ENCODE measurements around the gene SRPK2. TPM values are rescaled to one million over a fixed set of nuclear protein-coding genes. Genes with fewer than 3 reads are reported as not detected.
A peak's percentile ranks its signal among the peaks of the same experiment; 100 is the strongest.
"Not testable (repeated sequence)": the region's sequence is repeated elsewhere in the genome, so short reads cannot be mapped to it uniquely, and the experiment has no call there.

The SRPK2 gene
- 54.4 and 60.8 TPM in 2 replicates for total RNA-seq (2022)
- percentile 87 among the genes with signal in this experiment for Bru-seq, nascent RNA
- BruChase-seq, experiment 1, labeled RNA remaining after a 6-hour chase: percentile 77 among the genes with signal in this experiment
- percentile 82 among the genes with signal in this experiment for BruChase-seq, experiment 2, labeled RNA remaining after a 2-hour chase
- long read RNA-seq, transcript SRPK2-202 (16 exons, 3,650 nt): major isoform, 9 of 68 reads
- long read RNA-seq, partial matches to known transcripts: 22 of 68 reads
- long read RNA-seq, other reads (novel, unspliced or antisense): 33 of 68 reads

DNA sequence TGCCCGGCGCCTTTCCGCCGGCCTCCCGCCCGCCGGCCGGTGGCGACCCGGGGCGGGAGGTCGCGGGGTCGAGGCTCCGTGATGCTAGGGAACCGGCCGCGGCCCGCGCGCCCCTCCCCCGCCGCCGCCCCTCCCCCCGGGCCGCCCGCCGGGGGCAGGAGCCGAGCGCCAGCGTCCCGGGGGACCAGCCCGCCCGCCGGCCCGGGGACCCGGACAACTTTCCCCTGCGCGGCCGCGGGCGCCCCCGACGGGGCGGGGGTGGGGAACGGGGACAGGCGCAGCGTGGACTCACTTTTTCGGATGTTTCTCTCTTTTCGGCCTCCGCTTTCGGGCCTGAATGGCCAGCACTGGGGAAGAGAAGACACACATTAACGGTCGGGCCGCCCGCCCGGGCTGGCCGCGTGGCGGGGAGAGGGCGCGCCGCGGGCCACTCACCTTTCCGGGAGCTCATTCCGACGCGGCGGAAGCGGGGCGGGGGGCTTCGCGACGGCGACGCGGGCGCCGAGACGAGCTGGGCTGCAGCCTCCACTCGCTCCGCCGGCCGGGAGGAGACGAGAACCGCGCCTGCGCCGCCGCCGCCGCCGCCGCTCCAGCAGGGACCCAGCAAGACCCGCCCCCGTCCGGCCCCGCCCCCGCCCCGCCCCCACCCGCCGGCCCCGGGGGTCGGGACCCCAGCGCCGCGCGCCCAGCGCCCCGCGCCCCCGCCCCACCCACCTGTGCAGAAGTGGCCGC, at the start of gene SRPK2:
TSS of gene SRPK2 (minus strand) at position 566 of the 732 bp plus-strand sequence.
- H3K4me3 Mint-ChIP-seq (ENCODE audit: unreplicated experiment): peak within 1 kb of the TSS; percentile 82
- BruUV-seq (replicated peaks): no TSS peak
- intact Hi-C loops (cut with micrococcal nuclease): no loop called here
- DNase-seq (ENCODE audit: unreplicated experiment): peak; percentile 67
- TF ChIP-seq, protein P1, sequence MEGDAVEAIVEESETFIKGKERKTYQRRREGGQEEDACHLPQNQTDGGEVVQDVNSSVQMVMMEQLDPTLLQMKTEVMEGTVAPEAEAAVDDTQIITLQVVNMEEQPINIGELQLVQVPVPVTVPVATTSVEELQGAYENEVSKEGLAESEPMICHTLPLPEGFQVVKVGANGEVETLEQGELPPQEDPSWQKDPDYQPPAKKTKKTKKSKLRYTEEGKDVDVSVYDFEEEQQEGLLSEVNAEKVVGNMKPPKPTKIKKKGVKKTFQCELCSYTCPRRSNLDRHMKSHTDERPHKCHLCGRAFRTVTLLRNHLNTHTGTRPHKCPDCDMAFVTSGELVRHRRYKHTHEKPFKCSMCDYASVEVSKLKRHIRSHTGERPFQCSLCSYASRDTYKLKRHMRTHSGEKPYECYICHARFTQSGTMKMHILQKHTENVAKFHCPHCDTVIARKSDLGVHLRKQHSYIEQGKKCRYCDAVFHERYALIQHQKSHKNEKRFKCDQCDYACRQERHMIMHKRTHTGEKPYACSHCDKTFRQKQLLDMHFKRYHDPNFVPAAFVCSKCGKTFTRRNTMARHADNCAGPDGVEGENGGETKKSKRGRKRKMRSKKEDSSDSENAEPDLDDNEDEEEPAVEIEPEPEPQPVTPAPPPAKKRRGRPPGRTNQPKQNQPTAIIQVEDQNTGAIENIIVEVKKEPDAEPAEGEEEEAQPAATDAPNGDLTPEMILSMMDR (IDR thresholded peaks at IDR 0.05; ENCODE audit: unreplicated experiment): no peak
- CTCF ChIA-PET: interaction anchor here (0.6 to 0.9 kb wide), 2 partner anchors 84 to 227 kb away, joined by 3 to 4 read pairs; no protein-coding TSS in a partner anchor
- no peaks in the 10 kb centered on the region for H3K9me3 Mint-ChIP-seq (ENCODE audit: unreplicated experiment)
- H3K27me3 Mint-ChIP-seq (ENCODE audit: insufficient read depth, unreplicated experiment): no peaks in the 10 kb centered on the region
- H3K27ac Mint-ChIP-seq (ENCODE audit: low read depth, unreplicated experiment): peak within 1 kb of the TSS; percentile 63
- no peaks in the 10 kb centered on the region for H3K4me1 Mint-ChIP-seq (ENCODE audit: insufficient read depth, unreplicated experiment)
- H3K36me3 Mint-ChIP-seq (ENCODE audit: insufficient read depth, unreplicated experiment): peaks cover 6% of the 10 kb centered on the region
- POLR2A ChIA-PET: interaction anchor here (0.7 to 2.7 kb wide), 15 partner anchors 10 to 379 kb away, joined by 3 to 13 read pairs (median 4); partner anchors contain the start of gene KMT2E

DNA sequence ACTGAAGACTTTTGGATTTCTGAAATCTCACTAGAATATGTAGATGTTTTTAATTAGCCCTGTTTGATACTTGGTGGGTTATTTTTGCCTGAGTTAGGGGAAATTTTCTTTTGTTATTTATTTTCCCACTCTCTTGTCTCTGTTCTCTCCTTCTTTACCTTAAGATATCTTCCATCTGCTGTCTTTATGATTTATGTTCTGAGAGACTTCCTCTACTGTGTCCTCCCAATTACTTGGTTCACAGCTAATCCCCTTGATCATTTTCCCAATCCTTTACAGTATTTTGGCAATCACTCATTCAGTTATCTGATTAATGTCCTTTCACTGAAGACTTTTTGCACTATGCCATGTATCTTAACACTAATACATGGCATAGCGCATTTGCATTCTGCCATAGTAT, 49.5 kb upstream of the SRPK2 start:
- Mint-ChIP-seq H3K4me1 (ENCODE audit: insufficient read depth, unreplicated experiment) (peaks cover 15% of the 10 kb centered on the region), H3K27ac (ENCODE audit: low read depth, unreplicated experiment) (peak overlapping the region; percentile 91), H3K4me3 (ENCODE audit: unreplicated experiment) (no peak overlapping the region), H3K9me3 (ENCODE audit: unreplicated experiment) (no peaks in the 10 kb centered on the region), H3K27me3 (ENCODE audit: insufficient read depth, unreplicated experiment) (no peaks in the 10 kb centered on the region), H3K36me3 (ENCODE audit: insufficient read depth, unreplicated experiment) (peaks cover 5% of the 10 kb centered on the region)
- intact Hi-C loops (cut with micrococcal nuclease): no loop called here
- TF ChIP-seq, protein P1 (IDR thresholded peaks at IDR 0.05; ENCODE audit: unreplicated experiment): no peak
- no peak for DNase-seq (ENCODE audit: unreplicated experiment)
- ChIA-PET CTCF (interaction anchor here (0.6 to 1.5 kb wide), 3 partner anchors 8 to 49 kb away, joined by 3 to 5 read pairs (median 4); no protein-coding TSS in a partner anchor), POLR2A (interaction anchor here (0.7 to 2.3 kb wide), 4 partner anchors 13 to 54 kb away, joined by 3 to 8 read pairs (median 4); no protein-coding TSS in a partner anchor)
- BruUV-seq (replicated peaks): no TSS peak

DNA sequence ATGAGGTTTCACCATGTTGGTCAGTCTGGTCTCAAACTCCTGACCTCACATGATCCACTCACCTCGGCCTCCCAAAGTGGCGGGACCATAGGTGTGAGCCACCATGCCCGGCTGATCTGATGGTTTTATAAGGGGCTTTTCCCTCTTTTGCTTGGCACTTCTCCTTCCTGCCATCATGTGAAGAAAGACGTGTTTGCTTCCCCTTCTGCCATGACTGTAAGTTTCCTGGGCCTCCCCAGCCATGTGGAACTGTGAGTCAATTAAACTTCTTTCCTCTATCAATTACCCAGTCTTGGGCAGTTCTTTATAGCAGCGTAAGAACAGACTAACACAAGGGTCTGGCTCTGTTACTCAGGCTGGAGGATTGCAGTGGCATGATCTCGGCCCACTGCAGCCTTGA, 48.6 kb upstream of the SRPK2 start:
- POLR2A ChIA-PET; H3K27me3 Mint-ChIP-seq (ENCODE audit: insufficient read depth, unreplicated experiment); H3K27ac Mint-ChIP-seq (ENCODE audit: low read depth, unreplicated experiment); DNase-seq (ENCODE audit: unreplicated experiment); BruUV-seq (replicated peaks); H3K36me3 Mint-ChIP-seq (ENCODE audit: insufficient read depth, unreplicated experiment); H3K4me3 Mint-ChIP-seq (ENCODE audit: unreplicated experiment); H3K9me3 Mint-ChIP-seq (ENCODE audit: unreplicated experiment); intact Hi-C loops (cut with micrococcal nuclease): not testable (repeated sequence)
- CTCF ChIA-PET: interaction anchor here (0.5 kb wide), 1 partner anchor 95 kb away, joined by 3 read pairs; no protein-coding TSS in a partner anchor
- peaks cover 15% of the 10 kb centered on the region for H3K4me1 Mint-ChIP-seq (ENCODE audit: insufficient read depth, unreplicated experiment)

DNA sequence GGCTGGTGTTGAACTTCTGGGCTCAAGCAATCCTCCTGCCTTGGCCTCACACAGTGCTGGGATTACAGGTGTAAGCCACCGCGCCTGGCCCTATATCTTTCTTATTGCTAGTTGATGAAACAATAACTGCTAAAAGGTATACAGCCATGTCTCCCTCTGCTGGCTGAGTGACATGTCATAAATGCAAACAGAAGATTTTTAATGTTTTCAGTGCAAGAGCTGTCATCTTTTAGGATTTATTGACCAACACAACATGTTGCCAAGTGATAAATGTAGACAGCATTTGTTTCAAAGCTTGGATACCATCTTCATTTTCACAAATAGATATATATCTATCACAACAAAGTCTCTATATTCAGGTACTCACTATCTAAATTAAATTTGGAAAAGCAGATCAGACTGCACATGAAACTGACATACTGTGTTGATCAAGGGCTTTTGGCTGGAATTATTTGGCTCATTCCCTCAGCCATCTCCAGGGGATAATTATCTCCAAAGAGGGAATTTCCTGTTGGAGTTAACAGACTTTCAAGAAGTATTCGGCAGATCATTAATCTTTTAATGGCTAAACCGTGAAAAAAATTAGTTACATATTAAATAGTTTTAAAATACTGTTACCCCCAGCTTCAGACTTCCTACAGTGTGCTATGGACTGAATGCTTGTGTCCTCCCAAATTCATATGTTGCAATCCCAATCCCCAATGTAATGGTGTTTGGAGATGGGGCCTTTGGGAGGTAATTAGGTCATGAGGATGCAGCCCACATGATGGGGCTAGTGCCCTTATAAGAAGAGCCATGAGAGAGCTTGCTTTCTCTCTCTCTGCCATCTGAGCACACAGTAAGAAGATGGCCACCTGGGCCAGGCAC, 41.3 kb upstream of the SRPK2 start:
- POLR2A ChIA-PET: interaction anchor here (0.6 to 0.8 kb wide), 3 partner anchors 9 to 503 kb away, joined by 3 to 4 read pairs (median 3); no protein-coding TSS in a partner anchor
- no peak overlapping the region for H3K27ac Mint-ChIP-seq (ENCODE audit: low read depth, unreplicated experiment)

More for the DNA sequence above, 41.3 kb upstream of the SRPK2 start:
- TF ChIP-seq, protein P1 (IDR thresholded peaks at IDR 0.05; ENCODE audit: unreplicated experiment): peak; percentile 57
- DNase-seq (ENCODE audit: unreplicated experiment): peak; percentile 68
- Mint-ChIP-seq H3K4me1 (ENCODE audit: insufficient read depth, unreplicated experiment) (no peaks in the 10 kb centered on the region), H3K36me3 (ENCODE audit: insufficient read depth, unreplicated experiment) (peaks cover 6% of the 10 kb centered on the region), H3K9me3 (ENCODE audit: unreplicated experiment) (no peaks in the 10 kb centered on the region), H3K4me3 (ENCODE audit: unreplicated experiment) (no peak overlapping the region), H3K27me3 (ENCODE audit: insufficient read depth, unreplicated experiment) (no peaks in the 10 kb centered on the region)
- CTCF ChIA-PET: interaction anchor here (0.6 to 2.1 kb wide), 29 partner anchors 9 to 807 kb away, joined by 3 to 10 read pairs (median 3); partner anchors contain the start of gene RINT1
- BruUV-seq (replicated peaks): no TSS peak
- intact Hi-C loops (cut with micrococcal nuclease): loop anchor here (1.0 to 5.0 kb wide), 4 partner anchors 31 to 507 kb away; no protein-coding TSS in a partner anchor

Data from MCF 10A (cell line).